ENCODE data around the gene SPECC1L. TPM values are rescaled to one million over a fixed set of nuclear protein-coding genes. Genes with fewer than 3 reads are reported as not detected.

SPECC1L gene
- total RNA-seq, 4 donors from 2014 or later, result 42.2 to 45.1 (median 43.6) TPM

- peak overlapping the region in 1 of 4 donors; percentile 54 for H3K27ac ChIP-seq
- no peak overlapping the region for H3K4me3 ChIP-seq
- peaks cover 0 to 24% (median 9%) of the 10 kb centered on the region in 4 donors for H3K4me1 ChIP-seq
- peaks cover 0 to 23% (median 0%) of the 10 kb centered on the region in 3 donors for H3K36me3 ChIP-seq
- WGBS, 2 donors, result 81 to 87% methylated on average over 3 of the region's 3 CpGs
- TF ChIP-seq, protein P1, sequence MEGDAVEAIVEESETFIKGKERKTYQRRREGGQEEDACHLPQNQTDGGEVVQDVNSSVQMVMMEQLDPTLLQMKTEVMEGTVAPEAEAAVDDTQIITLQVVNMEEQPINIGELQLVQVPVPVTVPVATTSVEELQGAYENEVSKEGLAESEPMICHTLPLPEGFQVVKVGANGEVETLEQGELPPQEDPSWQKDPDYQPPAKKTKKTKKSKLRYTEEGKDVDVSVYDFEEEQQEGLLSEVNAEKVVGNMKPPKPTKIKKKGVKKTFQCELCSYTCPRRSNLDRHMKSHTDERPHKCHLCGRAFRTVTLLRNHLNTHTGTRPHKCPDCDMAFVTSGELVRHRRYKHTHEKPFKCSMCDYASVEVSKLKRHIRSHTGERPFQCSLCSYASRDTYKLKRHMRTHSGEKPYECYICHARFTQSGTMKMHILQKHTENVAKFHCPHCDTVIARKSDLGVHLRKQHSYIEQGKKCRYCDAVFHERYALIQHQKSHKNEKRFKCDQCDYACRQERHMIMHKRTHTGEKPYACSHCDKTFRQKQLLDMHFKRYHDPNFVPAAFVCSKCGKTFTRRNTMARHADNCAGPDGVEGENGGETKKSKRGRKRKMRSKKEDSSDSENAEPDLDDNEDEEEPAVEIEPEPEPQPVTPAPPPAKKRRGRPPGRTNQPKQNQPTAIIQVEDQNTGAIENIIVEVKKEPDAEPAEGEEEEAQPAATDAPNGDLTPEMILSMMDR (IDR thresholded peaks at IDR 0.05), result no peak
- no peak for TF ChIP-seq POLR2A (IDR thresholded peaks at IDR 0.05)
- TF ChIP-seq EP300 (IDR thresholded peaks at IDR 0.05), result no peak
- DNase-seq (ENCODE audit: low spot score in 2 of 2), result no peak
- H3K27me3 ChIP-seq, result no peaks in the 10 kb centered on the region
- H3K9me3 ChIP-seq, result no peaks in the 10 kb centered on the region
Observed at GRCh38 chr22:24391836-24392217, 121.2 kb downstream of the SPECC1L start.

GRCh38 chr22:24392218-24392931 is 121.7 kb downstream of the SPECC1L start:
- DNase-seq (ENCODE audit: low spot score in 2 of 2), result no peak
- no peaks in the 10 kb centered on the region for H3K27me3 ChIP-seq
- TF ChIP-seq POLR2A (IDR thresholded peaks at IDR 0.05) (no peak), EP300 (IDR thresholded peaks at IDR 0.05) (no peak)
- TF ChIP-seq, protein P1 (IDR thresholded peaks at IDR 0.05), result no peak
- H3K9me3 ChIP-seq, result no peaks in the 10 kb centered on the region
- no peak overlapping the region for H3K4me3 ChIP-seq
- 81 to 86% methylated on average over 4 of the region's 4 CpGs for WGBS, 2 donors
- H3K4me1 ChIP-seq, result peaks cover 0 to 24% (median 9%) of the 10 kb centered on the region in 4 donors
- no peak overlapping the region for H3K27ac ChIP-seq
- peaks cover 0 to 29% (median 0%) of the 10 kb centered on the region in 3 donors for H3K36me3 ChIP-seq

- H3K27ac ChIP-seq, result no peak overlapping the region
- no peak for TF ChIP-seq EP300 (IDR thresholded peaks at IDR 0.05)
- TF ChIP-seq POLR2A (IDR thresholded peaks at IDR 0.05), result no peak
- TF ChIP-seq, protein P1 (IDR thresholded peaks at IDR 0.05), result no peak
- peaks cover 0 to 24% (median 9%) of the 10 kb centered on the region in 4 donors for H3K4me1 ChIP-seq
- peaks cover 0 to 36% (median 0%) of the 10 kb centered on the region in 3 donors for H3K36me3 ChIP-seq
- H3K9me3 ChIP-seq, result no peaks in the 10 kb centered on the region
- no peak overlapping the region for H3K4me3 ChIP-seq
- WGBS, 2 donors, result 90 to 98% methylated on average over 2 of the region's 2 CpGs
- no peak for DNase-seq (ENCODE audit: low spot score in 2 of 2)
- H3K27me3 ChIP-seq, result no peaks in the 10 kb centered on the region
Observed at GRCh38 chr22:24393012-24393559, 122.5 kb downstream of the SPECC1L start.

DNA sequence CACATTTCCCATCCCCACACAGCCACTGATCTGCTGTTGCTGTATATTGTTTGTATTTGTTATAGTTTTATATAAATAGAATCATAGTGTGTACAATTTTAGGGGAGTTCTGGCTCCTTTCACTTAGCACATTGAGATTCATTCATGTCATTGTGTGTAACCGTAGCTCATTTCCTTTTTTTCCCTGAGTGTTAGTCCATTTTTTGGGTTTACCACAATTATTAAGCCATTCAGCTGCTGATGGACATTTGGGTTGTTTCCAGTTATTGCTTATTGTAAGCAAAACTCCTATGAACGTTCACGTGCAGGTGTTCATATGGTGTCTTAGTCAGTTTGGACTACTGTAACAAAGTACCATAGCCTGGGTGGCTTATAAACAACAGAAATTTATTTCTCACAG is 123.2 kb downstream of the SPECC1L start:
- Histone ChIP-seq H3K4me1 (peaks cover 0 to 24% (median 9%) of the 10 kb centered on the region in 4 donors), H3K27ac (no peak overlapping the region), H3K27me3 (no peaks in the 10 kb centered on the region), H3K36me3 (peaks cover 0 to 44% (median 0%) of the 10 kb centered on the region in 3 donors), H3K9me3 (no peaks in the 10 kb centered on the region), H3K4me3 (no peak overlapping the region)
- WGBS, 2 donors, result 84 to 90% methylated on average over 3 of the region's 3 CpGs
- no peak for DNase-seq (ENCODE audit: low spot score in 2 of 2)
- TF ChIP-seq POLR2A (IDR thresholded peaks at IDR 0.05) (no peak), EP300 (IDR thresholded peaks at IDR 0.05) (no peak)
- TF ChIP-seq, protein P1 (IDR thresholded peaks at IDR 0.05), result no peak

GRCh38 chr22:24394254-24394653 is 123.6 kb downstream of the SPECC1L start:
- peaks cover 0 to 47% (median 0%) of the 10 kb centered on the region in 3 donors for H3K36me3 ChIP-seq
- TF ChIP-seq, protein P1 (IDR thresholded peaks at IDR 0.05), result no peak
- no peak for TF ChIP-seq POLR2A (IDR thresholded peaks at IDR 0.05)
- no peak for TF ChIP-seq EP300 (IDR thresholded peaks at IDR 0.05)
- WGBS, 2 donors, result 86 to 87% methylated on average over 2 of the region's 2 CpGs
- no peak overlapping the region for H3K4me3 ChIP-seq
- H3K27me3 ChIP-seq, result no peaks in the 10 kb centered on the region
- H3K27ac ChIP-seq, result no peak overlapping the region
- DNase-seq (ENCODE audit: low spot score in 2 of 2), result no peak
- peaks cover 0 to 22% (median 9%) of the 10 kb centered on the region in 4 donors for H3K4me1 ChIP-seq
- H3K9me3 ChIP-seq, result no peaks in the 10 kb centered on the region

All from tibial nerve (tissue), 4 donors.